ENCODE measurements around the gene SLC6A18.

GRCh38 chr5:1211701-1212100 is 13.5 kb upstream of the SLC6A18 start:
- TF ChIP-seq CTCF (IDR thresholded peaks at IDR 0.05) (no peak), POLR2A (IDR thresholded peaks at IDR 0.05) (no peak), EP300 (IDR thresholded peaks at IDR 0.05) (no peak)

Data from tibial nerve (tissue), 4 donors.